ENCODE results near the gene CDH11.

Gene CDH11

GRCh38 chr16:65125322-65125721, 3.5 kb upstream of the CDH11 start:
- no peak for TF ChIP-seq SPI1 (IDR thresholded peaks at IDR 0.05; ENCODE audit: low read depth, low read length)
- no peak for TF ChIP-seq PAX5 (IDR thresholded peaks at IDR 0.05; ENCODE audit: insufficient read depth, low read length, severe bottlenecking)
- no peak for TF ChIP-seq TAF1 (IDR thresholded peaks at IDR 0.05; ENCODE audit: low read depth, low read length)
- no peak for TF ChIP-seq POLR2AphosphoS5 (IDR thresholded peaks at IDR 0.05; ENCODE audit: low read depth, low read length)
- TF ChIP-seq POLR2A (IDR thresholded peaks at IDR 0.05; ENCODE audit: low read depth, low read length): no peak
- TF ChIP-seq POU2F2 (IDR thresholded peaks at IDR 0.05; ENCODE audit: low read depth, low read length): no peak
- DNase-seq (ENCODE audit: insufficient read length, low spot score): no peak
- no peak for FAIRE-seq

- FAIRE-seq (no peak), DNase-seq (ENCODE audit: insufficient read length, low spot score) (no peak)
- TF ChIP-seq TAF1 (IDR thresholded peaks at IDR 0.05; ENCODE audit: low read depth, low read length) (no peak), POLR2A (IDR thresholded peaks at IDR 0.05; ENCODE audit: low read depth, low read length) (no peak), PAX5 (IDR thresholded peaks at IDR 0.05; ENCODE audit: insufficient read depth, low read length, severe bottlenecking) (no peak), SPI1 (IDR thresholded peaks at IDR 0.05; ENCODE audit: low read depth, low read length) (no peak), POLR2AphosphoS5 (IDR thresholded peaks at IDR 0.05; ENCODE audit: low read depth, low read length) (no peak), POU2F2 (IDR thresholded peaks at IDR 0.05; ENCODE audit: low read depth, low read length) (no peak)
These were observed 2.7 kb upstream of the CDH11 start for GRCh38 chr16:65124596-65124995.

DNA sequence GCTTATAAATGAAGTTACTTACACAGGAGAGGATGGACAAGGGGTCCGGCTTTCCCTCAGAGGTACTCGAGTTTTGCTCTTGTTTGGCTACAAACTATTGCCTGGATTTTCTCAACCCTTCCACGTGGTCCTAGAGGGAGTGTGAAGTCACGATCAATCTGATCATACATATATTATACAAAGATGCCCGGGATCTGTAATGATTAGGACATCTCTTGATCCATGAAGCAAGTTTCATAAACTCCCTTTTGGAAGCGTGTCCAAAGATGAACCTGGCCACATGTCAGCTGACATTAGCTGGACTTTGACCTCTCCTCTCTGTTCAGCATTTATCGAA, 2.3 kb upstream of the CDH11 start:
- FAIRE-seq: no peak
- TF ChIP-seq PAX5 (IDR thresholded peaks at IDR 0.05; ENCODE audit: insufficient read depth, low read length, severe bottlenecking) (no peak), POLR2AphosphoS5 (IDR thresholded peaks at IDR 0.05; ENCODE audit: low read depth, low read length) (no peak), SPI1 (IDR thresholded peaks at IDR 0.05; ENCODE audit: low read depth, low read length) (no peak), POLR2A (IDR thresholded peaks at IDR 0.05; ENCODE audit: low read depth, low read length) (no peak), TAF1 (IDR thresholded peaks at IDR 0.05; ENCODE audit: low read depth, low read length) (no peak), POU2F2 (IDR thresholded peaks at IDR 0.05; ENCODE audit: low read depth, low read length) (no peak)
- no peak for DNase-seq (ENCODE audit: insufficient read length, low spot score)

DNA sequence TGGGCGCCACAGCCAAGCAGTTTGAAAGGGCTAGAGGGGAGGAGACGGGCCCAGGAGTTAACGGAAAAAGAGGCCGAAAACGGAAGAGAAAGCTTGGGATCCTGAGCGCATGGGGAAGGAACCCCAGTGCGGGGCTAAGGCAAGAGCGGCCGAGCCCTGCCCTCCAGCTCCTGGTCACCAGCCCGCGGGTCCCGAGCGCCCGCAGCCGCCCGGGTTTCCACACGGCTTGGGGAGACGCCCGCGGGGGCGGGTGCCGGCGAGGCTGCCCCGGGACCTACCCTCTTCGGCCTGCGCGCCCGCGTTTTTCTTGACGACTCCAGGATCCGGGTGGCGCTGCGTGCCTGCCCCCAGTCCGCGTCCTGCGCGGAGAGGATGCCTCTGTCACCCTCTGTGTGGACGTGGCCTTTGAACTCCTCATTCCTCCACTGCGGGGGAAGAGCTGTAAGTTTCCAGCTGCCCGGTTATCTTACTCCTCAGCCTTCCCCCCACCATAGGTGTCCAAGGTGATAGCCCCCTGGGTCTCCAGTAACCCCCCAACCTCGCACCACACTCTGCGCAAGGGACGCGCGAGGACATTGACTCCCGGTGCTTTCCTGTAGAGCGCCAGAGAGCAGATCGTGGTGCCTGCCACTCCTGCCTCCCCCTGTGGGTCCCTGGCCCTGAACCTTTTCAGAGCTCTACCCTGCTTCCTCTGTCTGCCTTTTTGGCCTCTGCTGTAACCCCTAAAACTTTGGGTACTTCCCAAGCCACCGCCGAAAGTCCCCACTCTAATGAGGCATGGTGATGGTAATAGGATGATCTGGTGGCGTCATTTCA, 1.7 kb upstream of the CDH11 start:
- TF ChIP-seq POLR2AphosphoS5 (IDR thresholded peaks at IDR 0.05; ENCODE audit: low read depth, low read length) (no peak), PAX5 (IDR thresholded peaks at IDR 0.05; ENCODE audit: insufficient read depth, low read length, severe bottlenecking) (no peak)
- no peak for DNase-seq (ENCODE audit: insufficient read length, low spot score)
- FAIRE-seq: no peak

DNA sequence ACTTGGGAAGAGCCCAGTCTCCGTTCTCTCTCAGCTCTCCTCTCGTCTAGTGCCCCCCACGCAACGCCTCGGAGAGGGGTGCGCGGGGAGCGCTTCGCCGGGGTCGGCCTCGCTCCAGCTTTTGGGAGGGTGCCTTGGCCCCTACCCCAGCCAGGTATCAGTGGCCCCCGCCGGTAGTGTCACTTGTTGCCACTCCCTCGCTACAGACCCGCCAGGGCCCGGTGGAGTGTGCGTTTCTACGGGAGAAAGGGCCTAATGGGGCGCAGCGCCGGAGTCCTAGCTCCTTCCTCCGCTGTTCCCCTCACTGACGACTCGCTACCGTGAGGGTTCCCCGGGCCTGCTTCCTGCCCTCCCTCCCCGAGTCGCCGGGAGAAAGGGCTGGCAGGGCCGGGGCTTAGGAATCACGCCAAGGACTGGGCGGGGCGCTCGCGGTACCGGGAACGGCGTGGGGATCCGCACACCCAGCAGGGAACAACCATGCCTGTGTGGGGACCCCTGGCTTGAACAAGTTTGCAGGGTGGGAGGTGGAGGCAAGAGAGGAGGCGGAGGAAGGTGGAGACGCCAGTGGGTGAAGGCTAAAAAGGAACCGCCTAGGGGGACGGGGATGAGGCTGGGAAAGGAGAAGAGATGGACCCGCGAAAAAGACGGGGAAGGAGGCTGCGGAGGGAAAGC, 997 bp upstream of the CDH11 start:
- FAIRE-seq: no peak

GRCh38 chr16:65120831-65121721, 787 bp downstream of the CDH11 start:
- FAIRE-seq: no peak
- TF ChIP-seq PAX5 (IDR thresholded peaks at IDR 0.05; ENCODE audit: insufficient read depth, low read length, severe bottlenecking): no peak
- no peak for TF ChIP-seq TAF1 (IDR thresholded peaks at IDR 0.05; ENCODE audit: low read depth, low read length)
- TF ChIP-seq SPI1 (IDR thresholded peaks at IDR 0.05; ENCODE audit: low read depth, low read length): no peak
- TF ChIP-seq POLR2AphosphoS5 (IDR thresholded peaks at IDR 0.05; ENCODE audit: low read depth, low read length): no peak
- TF ChIP-seq POU2F2 (IDR thresholded peaks at IDR 0.05; ENCODE audit: low read depth, low read length): no peak
- no peak for TF ChIP-seq POLR2A (IDR thresholded peaks at IDR 0.05; ENCODE audit: low read depth, low read length)
- DNase-seq (ENCODE audit: insufficient read length, low spot score): no peak

More for the DNA sequence above, 997 bp upstream of the CDH11 start:
- TF ChIP-seq POLR2AphosphoS5 (IDR thresholded peaks at IDR 0.05; ENCODE audit: low read depth, low read length) (no peak), POU2F2 (IDR thresholded peaks at IDR 0.05; ENCODE audit: low read depth, low read length) (no peak), POLR2A (IDR thresholded peaks at IDR 0.05; ENCODE audit: low read depth, low read length) (no peak), PAX5 (IDR thresholded peaks at IDR 0.05; ENCODE audit: insufficient read depth, low read length, severe bottlenecking) (no peak), TAF1 (IDR thresholded peaks at IDR 0.05; ENCODE audit: low read depth, low read length) (no peak), SPI1 (IDR thresholded peaks at IDR 0.05; ENCODE audit: low read depth, low read length) (no peak)
- DNase-seq (ENCODE audit: insufficient read length, low spot score): no peak

GRCh38 chr16:65120461-65120830, 1.4 kb downstream of the CDH11 start:
- DNase-seq (ENCODE audit: insufficient read length, low spot score): no peak
- TF ChIP-seq PAX5 (IDR thresholded peaks at IDR 0.05; ENCODE audit: insufficient read depth, low read length, severe bottlenecking): no peak
- no peak for TF ChIP-seq POU2F2 (IDR thresholded peaks at IDR 0.05; ENCODE audit: low read depth, low read length)
- no peak for TF ChIP-seq POLR2A (IDR thresholded peaks at IDR 0.05; ENCODE audit: low read depth, low read length)
- no peak for TF ChIP-seq SPI1 (IDR thresholded peaks at IDR 0.05; ENCODE audit: low read depth, low read length)
- TF ChIP-seq TAF1 (IDR thresholded peaks at IDR 0.05; ENCODE audit: low read depth, low read length): no peak
- TF ChIP-seq POLR2AphosphoS5 (IDR thresholded peaks at IDR 0.05; ENCODE audit: low read depth, low read length): no peak
- FAIRE-seq: no peak

- DNase-seq (ENCODE audit: insufficient read length, low spot score) (no peak), FAIRE-seq (no peak)
These were observed 1.9 kb downstream of the CDH11 start for GRCh38 chr16:65119901-65120401.

GRCh38 chr16:65119435-65119834, 2.4 kb downstream of the CDH11 start:
- no peak for DNase-seq (ENCODE audit: insufficient read length, low spot score)
- TF ChIP-seq POLR2AphosphoS5 (IDR thresholded peaks at IDR 0.05; ENCODE audit: low read depth, low read length): no peak
- no peak for TF ChIP-seq POU2F2 (IDR thresholded peaks at IDR 0.05; ENCODE audit: low read depth, low read length)
- TF ChIP-seq POLR2A (IDR thresholded peaks at IDR 0.05; ENCODE audit: low read depth, low read length): no peak
- FAIRE-seq: no peak

More at GRCh38 chr16:65119901-65120401, 1.9 kb downstream of the CDH11 start:
- no peak for TF ChIP-seq PAX5 (IDR thresholded peaks at IDR 0.05; ENCODE audit: insufficient read depth, low read length, severe bottlenecking)
- no peak for TF ChIP-seq POLR2AphosphoS5 (IDR thresholded peaks at IDR 0.05; ENCODE audit: low read depth, low read length)
